HG03139 (cell line): ENCODE measurements around the gene ERC2.

Source experiments
- ATAC-seq: cut with Tn5 transposase; IDR thresholded peaks from one replicate; pipeline ENCODE4 v1.9.1; 2021; ENCODE audit not compliant: unreplicated experiment

Gene ERC2

GRCh38 chr3:56012721-56013120 lies 455.5 kb downstream of the ERC2 start:
- ATAC-seq, result no peak

GRCh38 chr3:56005196-56005805 lies 463.0 kb downstream of the ERC2 start:
- no peak for ATAC-seq

- no peak for ATAC-seq
Observed at GRCh38 chr3:56003129-56003528, 465.1 kb downstream of the ERC2 start.

GRCh38 chr3:56001991-56002390 lies 466.3 kb downstream of the ERC2 start:
- ATAC-seq, result no peak

GRCh38 chr3:56001537-56001936 lies 466.7 kb downstream of the ERC2 start:
- ATAC-seq, result no peak

- ATAC-seq, result no peak
Observed at GRCh38 chr3:55989366-55989765, 478.9 kb downstream of the ERC2 start.

GRCh38 chr3:55988905-55989304 lies 479.4 kb downstream of the ERC2 start:
- ATAC-seq, result no peak

GRCh38 chr3:55984626-55985025 lies 483.6 kb downstream of the ERC2 start:
- ATAC-seq, result no peak

GRCh38 chr3:55978953-55979352 lies 489.3 kb downstream of the ERC2 start:
- no peak for ATAC-seq

GRCh38 chr3:55974421-55975165 lies 493.7 kb downstream of the ERC2 start:
- no peak for ATAC-seq

- no peak for ATAC-seq
Observed at GRCh38 chr3:55969634-55970033, 498.6 kb downstream of the ERC2 start.

GRCh38 chr3:55968331-55968730 lies 499.9 kb downstream of the ERC2 start:
- ATAC-seq, result no peak

- no peak for ATAC-seq
Observed at GRCh38 chr3:55966566-55966965, 501.7 kb downstream of the ERC2 start.

GRCh38 chr3:55965776-55966175 lies 502.5 kb downstream of the ERC2 start:
- ATAC-seq, result no peak

- no peak for ATAC-seq
Observed at GRCh38 chr3:55964491-55964985, 503.7 kb downstream of the ERC2 start.

GRCh38 chr3:55963601-55964000 lies 504.7 kb downstream of the ERC2 start:
- no peak for ATAC-seq

- ATAC-seq, result no peak
Observed at GRCh38 chr3:55959471-55960080, 508.7 kb downstream of the ERC2 start.

GRCh38 chr3:55958605-55959004 lies 509.7 kb downstream of the ERC2 start:
- ATAC-seq, result no peak

- no peak for ATAC-seq
Observed at GRCh38 chr3:55955891-55956477, 512.3 kb downstream of the ERC2 start.

- ATAC-seq, result no peak
Observed at GRCh38 chr3:55951388-55951787, 516.9 kb downstream of the ERC2 start.

- ATAC-seq, result no peak
Observed at GRCh38 chr3:55947406-55947805, 520.9 kb downstream of the ERC2 start.
